Ovary (tissue), 3 donors: ENCODE results near the gene THOC2.

Experiments used
- EP300 ChIP-seq: sonication (generic); formaldehyde crosslinking; IDR thresholded peaks from one replicate; pipeline ENCODE4 v1.6.1; 2017; ENCODE audit warnings: antibody characterized with exemption
- POLR2A ChIP-seq: fragments of 450-650 bp; IDR thresholded peaks from one replicate; pipeline ENCODE4 v1.6.1; 2017; ENCODE audit warnings: antibody characterized with exemption, mild to moderate bottlenecking, moderate library complexity
- TF ChIP-seq, protein P1 (sequence below), 3 donors: fragments of 450-650 bp in 2 of 3; fragments of 200-600 bp in 1 of 3; IDR thresholded peaks; one replicate each; pipeline versions ENCODE4 v1.5.1 to v1.8.0; 2016 to 2022; ENCODE audit warnings: antibody characterized with exemption in 3 of 3, mild to moderate bottlenecking in 1 of 3
- donor health status: DM: no; HTN: no; CAD: no.

DNA sequence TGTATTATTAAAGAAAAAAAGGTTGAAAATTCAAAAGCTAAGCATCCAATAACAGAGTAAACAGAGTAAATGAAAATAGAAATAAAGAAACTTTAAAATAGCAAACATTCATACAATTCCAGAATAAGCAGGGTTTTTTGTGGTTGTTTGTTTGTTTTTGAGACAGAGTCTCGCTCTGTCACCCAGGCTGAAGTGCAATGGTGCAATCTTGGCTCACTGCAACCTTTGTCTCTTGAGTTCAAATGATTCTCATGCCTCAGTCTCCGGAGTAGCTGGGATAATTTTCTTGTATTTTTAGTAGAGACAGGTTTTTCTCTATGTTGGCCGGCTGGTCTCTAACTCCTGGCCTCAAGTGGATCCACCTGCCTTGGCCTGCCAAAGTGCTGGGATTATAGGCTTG is 6.6 kb upstream of the THOC2 start:
- TF ChIP-seq, protein P1, sequence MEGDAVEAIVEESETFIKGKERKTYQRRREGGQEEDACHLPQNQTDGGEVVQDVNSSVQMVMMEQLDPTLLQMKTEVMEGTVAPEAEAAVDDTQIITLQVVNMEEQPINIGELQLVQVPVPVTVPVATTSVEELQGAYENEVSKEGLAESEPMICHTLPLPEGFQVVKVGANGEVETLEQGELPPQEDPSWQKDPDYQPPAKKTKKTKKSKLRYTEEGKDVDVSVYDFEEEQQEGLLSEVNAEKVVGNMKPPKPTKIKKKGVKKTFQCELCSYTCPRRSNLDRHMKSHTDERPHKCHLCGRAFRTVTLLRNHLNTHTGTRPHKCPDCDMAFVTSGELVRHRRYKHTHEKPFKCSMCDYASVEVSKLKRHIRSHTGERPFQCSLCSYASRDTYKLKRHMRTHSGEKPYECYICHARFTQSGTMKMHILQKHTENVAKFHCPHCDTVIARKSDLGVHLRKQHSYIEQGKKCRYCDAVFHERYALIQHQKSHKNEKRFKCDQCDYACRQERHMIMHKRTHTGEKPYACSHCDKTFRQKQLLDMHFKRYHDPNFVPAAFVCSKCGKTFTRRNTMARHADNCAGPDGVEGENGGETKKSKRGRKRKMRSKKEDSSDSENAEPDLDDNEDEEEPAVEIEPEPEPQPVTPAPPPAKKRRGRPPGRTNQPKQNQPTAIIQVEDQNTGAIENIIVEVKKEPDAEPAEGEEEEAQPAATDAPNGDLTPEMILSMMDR (IDR thresholded peaks at IDR 0.05): no peak
- TF ChIP-seq POLR2A: no peak
- TF ChIP-seq EP300: no peak
